Measurements from ENCODE around the gene RAB17.

The RAB17 gene

GRCh38 chr2:237574894-237575868 lies 15.4 kb downstream of the RAB17 start:
- TF ChIP-seq CTCF (IDR thresholded peaks at IDR 0.05; ENCODE audit: low read length, missing control alignments), result peak; percentile 2
- no peak overlapping the region for H3K4me3 ChIP-seq (replicated peaks; ENCODE audit: low read depth, low read length)
- DNase-seq (ENCODE audit: low read depth), result peak; percentile 31

GRCh38 chr2:237574467-237574866 lies 16.1 kb downstream of the RAB17 start:
- no peak for DNase-seq (ENCODE audit: low read depth)
- TF ChIP-seq CTCF (IDR thresholded peaks at IDR 0.05; ENCODE audit: low read length, missing control alignments), result no peak
- no peak overlapping the region for H3K4me3 ChIP-seq (replicated peaks; ENCODE audit: low read depth, low read length)

- no peak for TF ChIP-seq CTCF (IDR thresholded peaks at IDR 0.05; ENCODE audit: low read length, missing control alignments)
- DNase-seq (ENCODE audit: low read depth), result no peak
- H3K4me3 ChIP-seq (replicated peaks; ENCODE audit: low read depth, low read length), result no peak overlapping the region
Measured at GRCh38 chr2:237573721-237574415, 16.7 kb downstream of the RAB17 start.

GRCh38 chr2:237572742-237573101 lies 17.8 kb downstream of the RAB17 start:
- H3K4me3 ChIP-seq (replicated peaks; ENCODE audit: low read depth, low read length), result no peak overlapping the region
- DNase-seq (ENCODE audit: low read depth), result no peak
- no peak for TF ChIP-seq CTCF (IDR thresholded peaks at IDR 0.05; ENCODE audit: low read length, missing control alignments)

- peak; percentile 88 for TF ChIP-seq CTCF (IDR thresholded peaks at IDR 0.05; ENCODE audit: low read length, missing control alignments)
Measured at GRCh38 chr2:237572021-237572741, 18.4 kb downstream of the RAB17 start.

GRCh38 chr2:237571551-237571950 lies 19.0 kb downstream of the RAB17 start:
- no peak for DNase-seq (ENCODE audit: low read depth)
- no peak for TF ChIP-seq CTCF (IDR thresholded peaks at IDR 0.05; ENCODE audit: low read length, missing control alignments)
- no peak overlapping the region for H3K4me3 ChIP-seq (replicated peaks; ENCODE audit: low read depth, low read length)

More at GRCh38 chr2:237572021-237572741, 18.4 kb downstream of the RAB17 start:
- peak; percentile 94 for DNase-seq (ENCODE audit: low read depth)
- H3K4me3 ChIP-seq (replicated peaks; ENCODE audit: low read depth, low read length), result no peak overlapping the region
